ENCODE data around the gene RBMS1.
A peak's percentile ranks its signal among the peaks of the same experiment; 100 is the strongest.

GRCh38 chr2:160293391-160294091 lies 200.1 kb downstream of the RBMS1 start:
- TF ChIP-seq, protein P1, sequence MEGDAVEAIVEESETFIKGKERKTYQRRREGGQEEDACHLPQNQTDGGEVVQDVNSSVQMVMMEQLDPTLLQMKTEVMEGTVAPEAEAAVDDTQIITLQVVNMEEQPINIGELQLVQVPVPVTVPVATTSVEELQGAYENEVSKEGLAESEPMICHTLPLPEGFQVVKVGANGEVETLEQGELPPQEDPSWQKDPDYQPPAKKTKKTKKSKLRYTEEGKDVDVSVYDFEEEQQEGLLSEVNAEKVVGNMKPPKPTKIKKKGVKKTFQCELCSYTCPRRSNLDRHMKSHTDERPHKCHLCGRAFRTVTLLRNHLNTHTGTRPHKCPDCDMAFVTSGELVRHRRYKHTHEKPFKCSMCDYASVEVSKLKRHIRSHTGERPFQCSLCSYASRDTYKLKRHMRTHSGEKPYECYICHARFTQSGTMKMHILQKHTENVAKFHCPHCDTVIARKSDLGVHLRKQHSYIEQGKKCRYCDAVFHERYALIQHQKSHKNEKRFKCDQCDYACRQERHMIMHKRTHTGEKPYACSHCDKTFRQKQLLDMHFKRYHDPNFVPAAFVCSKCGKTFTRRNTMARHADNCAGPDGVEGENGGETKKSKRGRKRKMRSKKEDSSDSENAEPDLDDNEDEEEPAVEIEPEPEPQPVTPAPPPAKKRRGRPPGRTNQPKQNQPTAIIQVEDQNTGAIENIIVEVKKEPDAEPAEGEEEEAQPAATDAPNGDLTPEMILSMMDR (conservative IDR thresholded peaks at IDR 0.05; ENCODE audit: low read depth, low read length), result no peak
- TF ChIP-seq POLR2A (IDR thresholded peaks at IDR 0.05; ENCODE audit: low read depth, low read length) (no peak), MAZ (IDR thresholded peaks at IDR 0.05; ENCODE audit: borderline replicate concordance, low read depth, low read length) (no peak), USF2 (IDR thresholded peaks at IDR 0.05; ENCODE audit: low read depth, low read length) (peak; percentile 38; the same call in 1 of the 2 replicates), CEBPB (IDR thresholded peaks at IDR 0.05; ENCODE audit: low read depth, low read length) (no peak), RCOR1 (IDR thresholded peaks at IDR 0.05; ENCODE audit: insufficient replicate concordance, low read length) (no peak), ELK1 (IDR thresholded peaks at IDR 0.05; ENCODE audit: borderline replicate concordance, low read depth, low read length) (no peak)

Data from IMR-90 (cell line).